CD14-positive monocyte (primary cell): ENCODE data around the gene PCARE. TPM values are rescaled to one million over a fixed set of nuclear protein-coding genes. Genes with fewer than 3 reads are reported as not detected.

Experiments used
- DNase-seq, 3 donors: peaks; one replicate each; pipeline ENCODE4 v3.0.0-alpha.2; 2011 to 2022
- H2AFZ ChIP-seq: 2 replicates; pipeline ENCODE4 v1.6.0; 2012; ENCODE audit warnings: mild to moderate bottlenecking, low read depth, low read length, inconsistent platforms; ENCODE audit not compliant: insufficient read depth, poor library complexity, severe bottlenecking
- H3K27ac ChIP-seq, 2 donors: 1 replicate in 1 of 2; 2 replicates in 1 of 2; pipeline ENCODE4 v1.5.1; 2012 to 2013; ENCODE audit warnings: low read length in 2 of 2, control low read depth in 1 of 2, inconsistent platforms in 1 of 2, low read depth in 1 of 2, mild to moderate bottlenecking in 1 of 2
- H3K27me3 ChIP-seq, 2 donors: one replicate each; pipeline versions ENCODE4 v1.6.0 to v1.6.1; 2011 to 2013; ENCODE audit warnings: low read length in 2 of 2; ENCODE audit not compliant: control insufficient read depth in 2 of 2, insufficient read depth in 2 of 2
- H3K36me3 ChIP-seq, 2 donors: replicated peaks in 1 of 2; 1 replicate in 1 of 2; 2 replicates in 1 of 2; pipeline versions ENCODE4 v1.5.1 to v1.6.1; 2012 to 2013; ENCODE audit warnings: low read length in 2 of 2, control low read depth in 1 of 2, inconsistent platforms in 1 of 2, mild to moderate bottlenecking in 1 of 2; ENCODE audit not compliant: insufficient read depth in 2 of 2, control insufficient read depth in 1 of 2
- H3K4me1 ChIP-seq, 2 donors: 1 replicate in 1 of 2; 2 replicates in 1 of 2; pipeline versions ENCODE4 v1.5.1 to v1.6.1; 2012 to 2013; ENCODE audit warnings: low read length in 2 of 2, control low read depth in 1 of 2, inconsistent platforms in 1 of 2, mild to moderate bottlenecking in 1 of 2, moderate library complexity in 1 of 2; ENCODE audit not compliant: insufficient read depth in 2 of 2, control insufficient read depth in 1 of 2
- H3K4me2 ChIP-seq: replicated peaks from 2 replicates; pipeline ENCODE3; 2012; ENCODE audit warnings: low read length, moderate library complexity, mild to moderate bottlenecking; ENCODE audit not compliant: poor library complexity, severe bottlenecking; ENCODE audit errors: extremely low read depth
- H3K4me3 ChIP-seq, 3 experiments: fragments of 200-600 bp in 1 of 3; sonication (generic) in 1 of 3; replicated peaks in 1 of 3; 1 replicate in 2 of 3; 2 replicates in 1 of 3; pipeline ENCODE4 v1.5.1; 2011 to 2013; ENCODE audit warnings: low read length in 3 of 3, mild to moderate bottlenecking in 3 of 3, control low read depth in 2 of 3, low read depth in 2 of 3, inconsistent platforms in 1 of 3, moderate library complexity in 1 of 3
- H3K79me2 ChIP-seq: 2 replicates; pipeline ENCODE4 v1.6.0; 2012; ENCODE audit warnings: mild to moderate bottlenecking, control low read depth, inconsistent platforms, low read length, moderate library complexity; ENCODE audit not compliant: insufficient read depth
- H3K9ac ChIP-seq: 2 replicates; pipeline ENCODE4 v1.6.0; 2017; ENCODE audit warnings: low read length, mild to moderate bottlenecking; ENCODE audit not compliant: insufficient read depth, poor library complexity, severe bottlenecking
- H3K9me3 ChIP-seq, 2 donors: replicated peaks in 1 of 2; 1 replicate in 1 of 2; 2 replicates in 1 of 2; pipeline versions ENCODE4 v1.5.1 to v1.6.1; 2012 to 2013; ENCODE audit warnings: low read length in 2 of 2, control low read depth in 1 of 2; ENCODE audit not compliant: control insufficient read depth in 1 of 2, insufficient read depth in 1 of 2
- H4K20me1 ChIP-seq: 2 replicates; pipeline ENCODE4 v1.6.0; 2012; ENCODE audit warnings: mild to moderate bottlenecking, low read length, control low read depth, moderate library complexity; ENCODE audit not compliant: insufficient read depth
- H3K27ac Mint-ChIP-seq, 7 donors: one replicate each; pipeline ENCODE4 v1.8.0; 2020; ENCODE audit warnings: mild to moderate bottlenecking in 7 of 7, mixed read lengths in 7 of 7, moderate library complexity in 6 of 7, inconsistent platforms in 2 of 7
- H3K27me3 Mint-ChIP-seq, 3 donors: one replicate each; pipeline ENCODE4 v1.8.0; 2021 to 2022; ENCODE audit warnings: low read depth in 3 of 3, mild to moderate bottlenecking in 3 of 3, mixed read lengths in 3 of 3, moderate library complexity in 3 of 3, inconsistent platforms in 1 of 3
- H3K36me3 Mint-ChIP-seq, 2 donors: one replicate each; pipeline ENCODE4 v1.8.0; 2020; ENCODE audit warnings: mixed read lengths in 2 of 2, inconsistent platforms in 1 of 2, mild to moderate bottlenecking in 1 of 2
- H3K4me1 Mint-ChIP-seq: one replicate; pipeline ENCODE4 v1.8.0; 2020; ENCODE audit warnings: mild to moderate bottlenecking, mixed read lengths
- H3K4me3 Mint-ChIP-seq, 2 donors: one replicate each; pipeline ENCODE4 v1.8.0; 2020; ENCODE audit warnings: mild to moderate bottlenecking in 2 of 2, mixed read lengths in 2 of 2, moderate library complexity in 1 of 2
- H3K9me3 Mint-ChIP-seq, 7 donors: one replicate each; pipeline ENCODE4 v1.8.0; 2020 to 2022; ENCODE audit warnings: mixed read lengths in 7 of 7, mild to moderate bottlenecking in 6 of 7, moderate library complexity in 6 of 7, inconsistent platforms in 2 of 7
- WGBS: methylation state at CpG from one replicate; pipeline ENCODE4 v1.1.5; 2013; ENCODE audit warnings: missing lambda C conversion rate; ENCODE audit not compliant: insufficient coverage; 5-methylcytosine and 5-hydroxymethylcytosine counted together
- intact Hi-C, 2 donors: fragments of 100-400 bp; cut with micrococcal nuclease; formaldehyde crosslinking; loops; one replicate each; pipeline versions ENCODE4 v1.15.0 to v1.15.1; 2023
- polyA plus RNA-seq, 3 donors: library from polyadenylated mRNA; depleted of rRNA in 1 of 3; unstranded in 2 of 3; stranded (reverse) in 1 of 3; fragments of 300-500 nt in 2 of 3; fragments of >200 nt in 1 of 3; fragmentation: Illumina TruSeq in 2 of 3; gene quantifications; 1 replicate in 2 of 3; 2 replicates in 1 of 3; pipeline ENCODE4 v1.2.3, GENCODE V29; 2012 to 2021
- TF ChIP-seq, protein P1 (sequence below): fragments of 200-600 bp; IDR thresholded peaks from one replicate; pipeline ENCODE4 v1.8.0; 2022; ENCODE audit warnings: antibody characterized with exemption, mild to moderate bottlenecking

Gene PCARE
- polyA plus RNA-seq, 3 donors: not detected

DNA sequence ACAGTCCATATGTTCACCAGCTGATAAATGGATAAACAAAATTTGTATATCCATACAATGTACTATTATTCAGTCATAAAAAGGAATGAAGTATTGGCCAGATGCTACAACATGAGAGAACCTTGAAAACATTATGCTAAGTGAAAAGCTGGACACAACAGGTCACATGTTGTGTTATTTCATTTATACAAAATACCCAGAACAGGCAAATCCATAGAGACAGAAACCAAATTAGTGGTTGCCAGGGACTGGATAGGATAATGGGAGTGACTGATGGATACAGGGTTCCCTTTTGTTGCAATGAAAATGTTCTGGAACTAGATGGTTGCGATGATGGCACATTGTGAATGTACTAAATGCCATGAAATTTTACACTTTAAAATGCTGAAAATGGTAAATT lies 10.2 kb upstream of the PCARE start:
- no CpG with 5 or more reads among the region's 1 CpG for WGBS
- intact Hi-C loops: no loop called here
- no peak overlapping the region for H3K4me3 ChIP-seq
- no peak overlapping the region for H3K27ac Mint-ChIP-seq
- no peak overlapping the region for H2AFZ ChIP-seq
- H3K36me3 ChIP-seq: no peaks in the 10 kb centered on the region
- H3K27ac ChIP-seq: no peak overlapping the region
- H4K20me1 ChIP-seq: no peaks in the 10 kb centered on the region
- peaks cover 8 to 12% of the 10 kb centered on the region in 2 donors for H3K9me3 ChIP-seq
- no peaks in the 10 kb centered on the region for H3K79me2 ChIP-seq
- no peaks in the 10 kb centered on the region for H3K36me3 Mint-ChIP-seq
- peaks cover under 1 to 7% (median 4%) of the 10 kb centered on the region in 3 donors for H3K27me3 Mint-ChIP-seq
- peaks cover 17% of the 10 kb centered on the region for H3K4me1 Mint-ChIP-seq
- TF ChIP-seq, protein P1, sequence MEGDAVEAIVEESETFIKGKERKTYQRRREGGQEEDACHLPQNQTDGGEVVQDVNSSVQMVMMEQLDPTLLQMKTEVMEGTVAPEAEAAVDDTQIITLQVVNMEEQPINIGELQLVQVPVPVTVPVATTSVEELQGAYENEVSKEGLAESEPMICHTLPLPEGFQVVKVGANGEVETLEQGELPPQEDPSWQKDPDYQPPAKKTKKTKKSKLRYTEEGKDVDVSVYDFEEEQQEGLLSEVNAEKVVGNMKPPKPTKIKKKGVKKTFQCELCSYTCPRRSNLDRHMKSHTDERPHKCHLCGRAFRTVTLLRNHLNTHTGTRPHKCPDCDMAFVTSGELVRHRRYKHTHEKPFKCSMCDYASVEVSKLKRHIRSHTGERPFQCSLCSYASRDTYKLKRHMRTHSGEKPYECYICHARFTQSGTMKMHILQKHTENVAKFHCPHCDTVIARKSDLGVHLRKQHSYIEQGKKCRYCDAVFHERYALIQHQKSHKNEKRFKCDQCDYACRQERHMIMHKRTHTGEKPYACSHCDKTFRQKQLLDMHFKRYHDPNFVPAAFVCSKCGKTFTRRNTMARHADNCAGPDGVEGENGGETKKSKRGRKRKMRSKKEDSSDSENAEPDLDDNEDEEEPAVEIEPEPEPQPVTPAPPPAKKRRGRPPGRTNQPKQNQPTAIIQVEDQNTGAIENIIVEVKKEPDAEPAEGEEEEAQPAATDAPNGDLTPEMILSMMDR: no peak
- H3K27me3 ChIP-seq: no peaks in the 10 kb centered on the region
- H3K9me3 Mint-ChIP-seq: peaks cover 3 to 12% (median 9%) of the 10 kb centered on the region in 7 donors
- H3K4me3 Mint-ChIP-seq: no peak overlapping the region
- DNase-seq: no peak
- H3K9ac ChIP-seq: no peak overlapping the region
- H3K4me1 ChIP-seq: peaks cover 20 to 23% of the 10 kb centered on the region in 2 donors
- H3K4me2 ChIP-seq: no peak overlapping the region

DNA sequence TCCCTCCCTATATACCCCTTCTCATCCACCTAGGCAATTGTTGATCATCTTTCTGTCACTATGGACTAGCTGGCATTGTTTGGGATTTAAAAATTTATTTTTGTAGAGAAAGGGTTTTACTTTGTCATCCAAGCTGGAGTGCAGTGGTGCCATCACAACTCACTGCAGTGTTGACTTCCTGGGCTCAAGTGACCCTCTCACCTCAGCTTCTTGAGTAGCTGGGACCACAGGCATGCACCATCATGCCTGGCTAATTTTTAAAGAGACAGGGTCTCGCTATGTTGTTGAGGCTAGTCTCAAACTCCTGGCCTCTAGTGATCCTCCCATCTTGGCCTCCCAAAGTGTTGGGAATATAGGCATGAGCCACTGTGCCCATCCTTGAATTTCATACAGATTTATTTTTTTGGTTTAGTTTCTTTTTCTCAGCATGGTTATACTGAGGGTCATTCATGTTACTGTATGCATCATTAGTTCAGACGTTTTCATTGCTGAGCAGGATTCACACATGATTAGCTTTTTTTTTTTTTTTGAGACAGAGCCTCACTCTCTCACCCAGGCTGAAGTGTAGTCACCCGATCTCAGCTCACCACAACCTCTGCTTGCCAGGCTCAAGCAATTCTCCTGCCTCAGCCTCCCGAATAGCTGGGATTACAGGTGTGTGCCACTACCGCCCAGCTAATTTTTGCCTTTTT lies 8.6 kb upstream of the PCARE start:
- no CpG with 5 or more reads among the region's 5 CpGs for WGBS
- Histone ChIP-seq H3K4me1 (peaks cover 20 to 23% of the 10 kb centered on the region in 2 donors), H3K79me2 (no peaks in the 10 kb centered on the region), H2AFZ (no peak overlapping the region), H3K36me3 (no peaks in the 10 kb centered on the region), H3K4me3 (no peak overlapping the region), H4K20me1 (no peaks in the 10 kb centered on the region), H3K4me2 (no peak overlapping the region), H3K9ac (no peak overlapping the region), H3K27ac (no peak overlapping the region), H3K9me3 (peaks cover 12 to 14% of the 10 kb centered on the region in 2 donors), H3K27me3 (no peaks in the 10 kb centered on the region)
- Mint-ChIP-seq H3K9me3 (peaks cover 11 to 17% (median 15%) of the 10 kb centered on the region in 7 donors), H3K36me3 (no peaks in the 10 kb centered on the region), H3K27me3 (peaks cover 0 to 7% (median 3%) of the 10 kb centered on the region in 3 donors), H3K4me1 (peaks cover 17% of the 10 kb centered on the region), H3K4me3 (no peak overlapping the region), H3K27ac (peak overlapping the region in 2 of 7 donors; percentile 36 to 83)
- TF ChIP-seq, protein P1: no peak
- DNase-seq: no peak
- intact Hi-C loops: no loop called here
